GM23248 (cell line): ENCODE measurements around the gene GOPC. TPM values are rescaled to one million over a fixed set of nuclear protein-coding genes. Genes with fewer than 3 reads are reported as not detected.

Experiments
- DNase-seq: peaks from one replicate; pipeline ENCODE4 v3.0.0-alpha.2; 2015
- H2AFZ ChIP-seq: fragments of 200-600 bp; sonication (generic); 2 replicates; pipeline ENCODE4 v1.6.1; 2016; ENCODE audit warnings: antibody characterized with exemption
- H3F3A ChIP-seq: fragments of 200-600 bp; sonication (generic); 2 replicates; pipeline ENCODE4 v1.6.1; 2016; ENCODE audit warnings: mild to moderate bottlenecking, antibody characterized with exemption, mixed run types; ENCODE audit not compliant: insufficient read depth
- H3K27ac ChIP-seq: fragments of 200-600 bp; sonication (generic); 2 replicates; pipeline ENCODE4 v1.5.1; 2016; ENCODE audit warnings: mild to moderate bottlenecking
- H3K27me3 ChIP-seq: fragments of 200-600 bp; sonication (generic); replicated peaks from 2 replicates; pipeline ENCODE4 v1.6.1; 2016; ENCODE audit warnings: mild to moderate bottlenecking; ENCODE audit not compliant: insufficient read depth
- H3K36me3 ChIP-seq: fragments of 200-600 bp; sonication (generic); 2 replicates; pipeline ENCODE4 v1.6.1; 2016; ENCODE audit warnings: low read depth, mild to moderate bottlenecking
- H3K4me1 ChIP-seq: fragments of 200-600 bp; sonication (generic); 2 replicates; pipeline ENCODE4 v1.6.1; 2016; ENCODE audit warnings: mild to moderate bottlenecking; ENCODE audit not compliant: insufficient read depth
- H3K4me2 ChIP-seq: fragments of 200-600 bp; sonication (generic); one replicate; pipeline ENCODE4 v1.6.1; 2016; ENCODE audit warnings: mild to moderate bottlenecking; ENCODE audit not compliant: unreplicated experiment
- H3K4me3 ChIP-seq: fragments of 200-600 bp; sonication (generic); 2 replicates; pipeline ENCODE4 v1.5.1; 2016; ENCODE audit warnings: mild to moderate bottlenecking
- H3K79me2 ChIP-seq: fragments of 200-600 bp; sonication (generic); 2 replicates; pipeline ENCODE4 v1.6.1; 2016; ENCODE audit warnings: mild to moderate bottlenecking; ENCODE audit not compliant: insufficient read depth
- H3K9ac ChIP-seq: fragments of 200-600 bp; sonication (generic); 2 replicates; pipeline ENCODE4 v1.6.1; 2016; ENCODE audit warnings: mild to moderate bottlenecking
- H3K9me2 ChIP-seq: fragments of 200-600 bp; sonication (generic); 2 replicates; pipeline ENCODE4 v1.6.1; 2016; ENCODE audit warnings: mixed run types, mild to moderate bottlenecking, moderate library complexity; ENCODE audit not compliant: insufficient read depth
- H3K9me3 ChIP-seq: fragments of 200-600 bp; sonication (generic); one replicate; pipeline ENCODE4 v1.6.1; 2017; ENCODE audit warnings: low read depth
- H4K20me1 ChIP-seq: fragments of 200-600 bp; sonication (generic); 2 replicates; pipeline ENCODE4 v1.6.0; 2016; ENCODE audit not compliant: insufficient read depth
- EZH2 ChIP-seq: fragments of 200-600 bp; sonication (generic); IDR thresholded peaks from 2 replicates; pipeline ENCODE4 v1.6.1; 2018; ENCODE audit warnings: antibody characterized with exemption, mild to moderate bottlenecking; ENCODE audit not compliant: insufficient read depth, poor library complexity, severe bottlenecking
- EZH2phosphoT487 ChIP-seq: fragments of 200-600 bp; sonication (generic); IDR thresholded peaks from 2 replicates; pipeline ENCODE4 v1.6.1; 2018; ENCODE audit warnings: antibody characterized with exemption, moderate library complexity, mild to moderate bottlenecking, low read depth; ENCODE audit not compliant: insufficient read depth
- WGBS, 2 experiments: methylation state at CpG; one replicate each; pipeline ENCODE4 v1.1.6; 2015 to 2017; ENCODE audit warnings: low lambda C conversion rate in 2 of 2, low coverage in 1 of 2; ENCODE audit errors: missing lambda C conversion rate in 2 of 2; 5-methylcytosine and 5-hydroxymethylcytosine counted together
- in situ Hi-C: fragments of 300-500 bp; cut with MboI; formaldehyde crosslinking; loops from 2 replicates; pipeline ENCODE4 v1.15.0; 2020
- polyA plus RNA-seq: library from polyadenylated mRNA; unstranded; fragments of >200 nt; fragmentation: Nextera tagmentation; extraction: Ambion mirVana; gene quantifications from 2 replicates; pipeline ENCODE4 v1.2.1, GENCODE V29; 2016
- total RNA-seq: library from RNA; depleted of rRNA; stranded (reverse); fragments of >200 nt; shearing (Covaris generic); gene quantifications from 2 replicates; pipeline ENCODE4 v1.2.3, GENCODE V29; 2014

GOPC gene
- total and polyA plus RNA-seq, 2 experiments from 2014 or later, result 44.8 to 71.8 TPM

DNA sequence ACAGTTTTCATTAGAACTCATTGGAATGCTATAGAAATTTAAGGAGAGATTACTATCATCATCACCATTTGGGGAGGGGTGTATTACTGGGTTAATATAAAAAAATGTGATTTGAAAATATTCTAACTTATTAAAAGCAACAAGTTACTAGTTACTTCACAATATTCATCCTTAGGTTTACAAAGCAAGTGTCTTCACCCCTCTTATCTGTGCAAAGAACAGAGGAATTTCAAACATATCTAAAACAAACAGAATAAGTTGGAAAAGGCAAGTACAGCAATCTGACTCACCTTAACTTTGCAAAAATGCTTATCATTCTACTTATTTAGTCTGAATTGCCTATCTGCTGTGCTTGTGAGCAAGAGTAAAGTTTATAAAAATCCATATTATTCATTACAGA, 87.0 kb downstream of the GOPC start:
- no peaks in the 10 kb centered on the region for H3K27me3 ChIP-seq
- H3K4me2 ChIP-seq, result no peak overlapping the region
- peaks cover 4% of the 10 kb centered on the region; the same call in 1 of the 2 replicates for H3F3A ChIP-seq
- no peak overlapping the region for H3K27ac ChIP-seq
- no peaks in the 10 kb centered on the region for H4K20me1 ChIP-seq
- no peak for DNase-seq
- no peak overlapping the region for H2AFZ ChIP-seq
- H3K9me3 ChIP-seq, result no peaks in the 10 kb centered on the region
- no peak overlapping the region for H3K4me3 ChIP-seq
- TF ChIP-seq EZH2phosphoT487 (no peak), EZH2 (no peak)
- in situ Hi-C loops, result no loop called here
- H3K79me2 ChIP-seq, result peaks cover 79% of the 10 kb centered on the region
- no peak overlapping the region for H3K9ac ChIP-seq
- H3K9me2 ChIP-seq, result no peaks in the 10 kb centered on the region
- peaks cover 5% of the 10 kb centered on the region; the same call in 1 of the 2 replicates for H3K4me1 ChIP-seq
- H3K36me3 ChIP-seq, result no peaks in the 10 kb centered on the region; the same call in 1 of the 2 replicates

DNA sequence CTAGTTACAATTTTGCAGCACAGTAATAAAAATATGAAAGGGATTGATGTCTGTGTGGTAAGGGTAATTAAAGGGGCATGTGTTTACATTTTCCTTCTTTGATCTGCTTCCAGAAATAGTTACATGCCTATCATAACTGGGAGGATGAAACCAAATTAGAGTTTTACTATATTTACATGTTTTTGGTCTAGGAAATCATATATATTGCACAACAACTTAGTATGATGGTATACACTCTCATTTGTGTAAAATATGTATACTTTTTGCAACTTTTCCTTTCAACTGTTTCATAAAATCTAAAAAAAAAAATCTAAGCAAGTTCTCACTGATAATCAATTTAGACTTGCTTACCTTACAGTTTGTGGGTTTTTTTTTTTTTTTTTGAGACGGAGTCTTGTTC, 87.7 kb downstream of the GOPC start:
- Histone ChIP-seq H3K27me3 (no peaks in the 10 kb centered on the region), H3F3A (peaks cover 4% of the 10 kb centered on the region; the same call in 1 of the 2 replicates), H3K79me2 (peaks cover 79% of the 10 kb centered on the region), H3K9ac (no peak overlapping the region), H3K4me1 (peaks cover 5% of the 10 kb centered on the region; the same call in 1 of the 2 replicates), H2AFZ (no peak overlapping the region), H3K4me2 (no peak overlapping the region), H3K36me3 (no peaks in the 10 kb centered on the region; the same call in 1 of the 2 replicates), H3K27ac (no peak overlapping the region), H3K4me3 (no peak overlapping the region), H4K20me1 (no peaks in the 10 kb centered on the region), H3K9me2 (no peaks in the 10 kb centered on the region), H3K9me3 (no peaks in the 10 kb centered on the region)
- no peak for TF ChIP-seq EZH2phosphoT487
- TF ChIP-seq EZH2, result no peak
- in situ Hi-C loops, result no loop called here
- DNase-seq, result no peak
- 100% methylated on average over 1 of the region's 1 CpG for WGBS, 2 experiments

DNA sequence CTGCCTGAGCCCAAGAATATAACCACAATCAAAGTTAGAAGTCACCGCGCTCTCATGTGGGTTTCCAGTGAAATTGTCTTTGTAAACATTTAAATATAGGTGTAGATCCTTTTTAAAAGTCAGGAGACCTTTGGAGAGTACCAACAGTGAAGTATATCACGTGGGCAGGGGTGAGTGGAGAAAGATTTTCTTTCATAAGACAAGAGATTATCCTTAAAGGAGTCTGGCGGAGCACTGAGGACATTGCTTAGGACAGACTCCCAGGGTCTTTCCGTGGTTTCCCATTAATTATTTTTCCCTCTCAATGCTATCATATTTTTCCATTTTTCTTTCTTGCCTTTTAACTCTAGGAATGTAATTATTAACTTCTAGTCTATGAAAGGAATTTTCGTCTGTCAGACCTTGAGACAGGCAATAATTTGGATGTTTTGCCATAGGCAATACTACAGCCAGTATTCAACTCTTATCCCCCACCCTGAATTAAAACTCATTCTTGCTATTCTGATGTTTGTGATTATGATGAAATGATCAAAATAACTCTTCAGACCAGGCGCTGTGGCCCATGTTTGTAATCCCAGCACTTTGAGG, 88.4 kb downstream of the GOPC start:
- no peak overlapping the region for H3K4me2 ChIP-seq
- WGBS, 2 experiments, result 96% methylated on average over 7 of the region's 7 CpGs
- no peaks in the 10 kb centered on the region for H3K27me3 ChIP-seq
- in situ Hi-C loops, result no loop called here
- no peak for TF ChIP-seq EZH2phosphoT487
- no peak for TF ChIP-seq EZH2
- no peak overlapping the region for H3K4me3 ChIP-seq
- peaks cover 81% of the 10 kb centered on the region for H3K79me2 ChIP-seq
- H3K9ac ChIP-seq, result no peak overlapping the region
- peaks cover 5% of the 10 kb centered on the region; the same call in 1 of the 2 replicates for H3K4me1 ChIP-seq
- no peak for DNase-seq
- no peaks in the 10 kb centered on the region for H4K20me1 ChIP-seq
- no peaks in the 10 kb centered on the region; the same call in 1 of the 2 replicates for H3K36me3 ChIP-seq
- H3K9me2 ChIP-seq, result no peaks in the 10 kb centered on the region
- no peak overlapping the region for H3K27ac ChIP-seq
- no peaks in the 10 kb centered on the region for H3K9me3 ChIP-seq
- peaks cover 4% of the 10 kb centered on the region; the same call in 1 of the 2 replicates for H3F3A ChIP-seq
- no peak overlapping the region for H2AFZ ChIP-seq

DNA sequence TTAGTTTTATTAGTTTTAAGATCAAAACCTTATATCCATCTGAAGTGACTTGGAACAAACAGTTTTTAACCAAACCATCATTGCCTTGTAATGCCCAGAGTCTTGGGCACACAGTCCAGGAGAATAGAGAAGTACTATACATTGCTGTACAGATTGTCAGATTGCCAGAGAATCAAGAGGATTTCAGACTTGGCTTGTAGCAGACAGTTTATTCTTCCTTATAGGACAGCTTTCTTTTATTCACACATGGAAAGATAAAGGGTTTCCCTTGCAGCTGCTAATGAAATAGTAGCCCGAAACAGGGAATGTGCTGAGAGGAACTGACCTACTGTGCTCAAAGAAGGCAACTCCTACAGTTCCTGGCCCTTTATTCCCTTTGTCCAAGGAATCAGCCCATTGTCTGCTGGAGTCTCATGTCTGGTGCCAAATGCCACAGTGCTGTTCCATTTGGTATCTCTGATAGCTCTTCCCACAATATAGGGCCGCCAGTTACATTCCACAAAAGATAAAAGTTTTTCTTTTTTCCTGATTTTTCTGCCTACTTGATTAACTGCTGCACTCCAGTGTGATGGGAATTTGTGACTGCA, 89.2 kb downstream of the GOPC start:
- DNase-seq, result no peak
- Histone ChIP-seq H3K27ac (no peak overlapping the region), H3K9me3 (no peaks in the 10 kb centered on the region), H3K79me2 (peaks cover 79% of the 10 kb centered on the region), H3K9me2 (no peaks in the 10 kb centered on the region), H3K27me3 (no peaks in the 10 kb centered on the region), H3K9ac (no peak overlapping the region), H3K36me3 (no peaks in the 10 kb centered on the region; the same call in 1 of the 2 replicates), H3K4me2 (no peak overlapping the region), H2AFZ (no peak overlapping the region), H3K4me1 (peaks cover 5% of the 10 kb centered on the region; the same call in 1 of the 2 replicates), H4K20me1 (no peaks in the 10 kb centered on the region), H3K4me3 (no peak overlapping the region), H3F3A (peaks cover 4% of the 10 kb centered on the region; the same call in 1 of the 2 replicates)
- in situ Hi-C loops, result no loop called here
- TF ChIP-seq EZH2phosphoT487, result no peak
- TF ChIP-seq EZH2, result no peak
- WGBS, 2 experiments, result 48 to 50% methylated on average over 2 of the region's 2 CpGs
